ENCODE data around the gene C13orf42. TPM values are rescaled to one million over a fixed set of nuclear protein-coding genes. Genes with fewer than 3 reads are reported as not detected.

C13orf42 gene
- total and polyA plus RNA-seq, 4 donors, result 0.04 to 0.23 TPM; not detected in 2

GRCh38 chr13:51146667-51147066 lies 35.6 kb upstream of the C13orf42 start:
- no peak for DNase-seq

DNA sequence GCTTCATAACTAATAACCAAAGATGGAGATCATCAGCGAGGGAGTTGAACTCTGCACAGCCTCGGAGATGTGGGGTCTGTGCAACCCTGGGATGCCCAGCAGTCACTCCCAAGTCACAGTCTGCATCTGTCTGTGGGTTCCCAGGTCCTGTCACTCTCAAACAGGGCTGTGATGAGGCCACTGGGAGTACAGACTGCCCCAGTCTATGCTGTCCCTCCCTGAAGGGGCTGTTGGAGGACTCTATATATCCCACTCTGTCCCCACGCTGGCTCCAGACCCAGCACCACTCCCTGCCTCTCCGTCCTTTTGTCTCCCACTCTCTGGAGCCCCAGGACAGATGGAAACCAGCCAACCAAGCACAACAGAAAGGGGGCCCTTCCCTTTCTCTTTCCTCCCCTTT lies 26.2 kb upstream of the C13orf42 start:
- ATAC-seq (ENCODE audit: insufficient read depth, low FRiP score), result no peak
- Histone ChIP-seq H3K36me3 (ENCODE audit: control insufficient read depth in 4 of 4, insufficient read depth in 4 of 4, low read length in 4 of 4) (no peaks in the 10 kb centered on the region), H3K9me3 (ENCODE audit: control insufficient read depth in 4 of 4, insufficient read depth in 3 of 4, low read length in 3 of 4) (no peaks in the 10 kb centered on the region), H3K9ac (ENCODE audit: insufficient read depth in 1 of 2, low read length in 2 of 2) (no peak overlapping the region), H3K4me3 (no peak overlapping the region), H3K27ac (ENCODE audit: low read depth in 1 of 2, low read length in 1 of 2) (no peak overlapping the region), H3K27me3 (ENCODE audit: control insufficient read depth in 3 of 3, insufficient read depth in 3 of 3, low read length in 2 of 3) (no peaks in the 10 kb centered on the region), H3K4me1 (ENCODE audit: control insufficient read depth in 5 of 5, insufficient read depth in 5 of 5, low read length in 5 of 5) (no peaks in the 10 kb centered on the region)
- DNase-seq, result no peak
- 73 to 81% methylated on average over 4 of the region's 4 CpGs for WGBS, 2 donors
- TF ChIP-seq CTCF (IDR thresholded peaks at IDR 0.05; ENCODE audit: control extremely low read depth, extremely low read depth), result no peak

More at GRCh38 chr13:51146667-51147066, 35.6 kb upstream of the C13orf42 start:
- TF ChIP-seq CTCF (IDR thresholded peaks at IDR 0.05; ENCODE audit: control extremely low read depth, extremely low read depth), result no peak
- Histone ChIP-seq H3K4me1 (ENCODE audit: control insufficient read depth in 5 of 5, insufficient read depth in 5 of 5, low read length in 5 of 5) (peaks cover 0 to 4% (median 3%) of the 10 kb centered on the region in 5 donors), H3K36me3 (ENCODE audit: control insufficient read depth in 4 of 4, insufficient read depth in 4 of 4, low read length in 4 of 4) (no peaks in the 10 kb centered on the region), H3K4me3 (no peak overlapping the region), H3K27ac (ENCODE audit: low read depth in 1 of 2, low read length in 1 of 2) (no peak overlapping the region), H3K9me3 (ENCODE audit: control insufficient read depth in 4 of 4, insufficient read depth in 3 of 4, low read length in 3 of 4) (no peaks in the 10 kb centered on the region), H3K27me3 (ENCODE audit: control insufficient read depth in 3 of 3, insufficient read depth in 3 of 3, low read length in 2 of 3) (no peaks in the 10 kb centered on the region), H3K9ac (ENCODE audit: insufficient read depth in 1 of 2, low read length in 2 of 2) (no peak overlapping the region)
- ATAC-seq (ENCODE audit: insufficient read depth, low FRiP score), result no peak
- 92 to 100% methylated on average over 1 of the region's 1 CpG for WGBS, 2 donors

GRCh38 chr13:51136276-51136980 lies 25.4 kb upstream of the C13orf42 start:
- DNase-seq, result peak in 2 of 3 donors; percentile 25 to 28
- no peaks in the 10 kb centered on the region for H3K9me3 ChIP-seq (ENCODE audit: control insufficient read depth in 4 of 4, insufficient read depth in 3 of 4, low read length in 3 of 4)
- H3K4me3 ChIP-seq, result no peak overlapping the region
- no peak overlapping the region for H3K9ac ChIP-seq (ENCODE audit: insufficient read depth in 1 of 2, low read length in 2 of 2)
- TF ChIP-seq CTCF (IDR thresholded peaks at IDR 0.05; ENCODE audit: control extremely low read depth, extremely low read depth), result no peak
- H3K36me3 ChIP-seq (ENCODE audit: control insufficient read depth in 4 of 4, insufficient read depth in 4 of 4, low read length in 4 of 4), result no peaks in the 10 kb centered on the region
- H3K4me1 ChIP-seq (ENCODE audit: control insufficient read depth in 5 of 5, insufficient read depth in 5 of 5, low read length in 5 of 5), result no peaks in the 10 kb centered on the region
- ATAC-seq (ENCODE audit: insufficient read depth, low FRiP score), result no peak
- 80 to 81% methylated on average over 10 of the region's 10 CpGs for WGBS, 2 donors
- H3K27ac ChIP-seq (ENCODE audit: low read depth in 1 of 2, low read length in 1 of 2), result no peak overlapping the region
- no peaks in the 10 kb centered on the region for H3K27me3 ChIP-seq (ENCODE audit: control insufficient read depth in 3 of 3, insufficient read depth in 3 of 3, low read length in 2 of 3)
